Measurements from ENCODE around the gene A1BG.

DNA sequence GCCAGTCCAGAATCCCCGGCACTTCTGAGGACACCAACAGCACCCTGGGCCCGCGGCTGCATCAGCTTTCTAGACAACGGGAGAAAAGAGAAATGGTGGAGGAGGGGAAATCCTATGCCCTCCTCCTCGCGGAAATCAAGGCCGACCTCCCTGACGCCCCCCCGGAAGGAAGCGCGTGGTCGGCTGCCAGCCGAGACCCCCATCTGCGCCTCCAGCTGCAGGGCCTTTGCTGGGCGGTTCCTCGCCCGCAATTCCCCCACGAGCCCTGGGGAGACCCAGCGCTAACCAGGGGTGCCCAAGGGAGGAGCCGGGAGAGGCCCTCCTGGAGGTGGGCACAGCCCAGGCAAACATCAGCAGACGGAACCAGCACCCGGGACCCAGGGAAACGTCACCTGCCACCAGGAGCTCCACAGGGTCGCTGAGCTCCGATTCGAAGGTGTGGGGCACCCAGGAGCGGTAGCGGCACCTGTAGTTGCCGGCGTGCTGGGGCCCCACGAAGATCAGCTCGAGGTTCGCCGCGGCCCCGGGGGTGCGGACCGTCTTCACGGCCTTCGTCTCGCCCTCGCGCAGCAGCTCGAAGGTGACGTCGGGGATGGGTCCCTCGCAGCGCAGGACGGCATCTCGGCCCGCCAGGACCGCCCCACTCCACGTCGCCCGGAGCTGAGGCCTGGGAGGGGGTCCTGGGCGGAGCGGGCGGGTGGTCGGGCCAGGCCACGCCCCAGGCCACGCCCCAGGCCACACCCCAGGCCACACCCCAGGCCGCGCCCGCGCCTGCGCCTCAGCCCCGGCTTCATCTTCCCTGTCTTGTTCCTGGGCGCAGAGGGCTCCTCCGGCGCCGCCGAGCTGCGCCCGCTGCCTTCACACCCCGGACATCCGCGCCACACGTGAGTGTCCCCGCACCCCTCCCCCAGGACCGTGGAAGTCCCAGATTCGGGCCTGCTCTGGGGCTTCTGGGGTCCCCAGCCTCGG is 6.0 kb downstream of the A1BG start:
- TF ChIP-seq POLR2A (IDR thresholded peaks at IDR 0.05; ENCODE audit: low read length) = no peak
- no peak for TF ChIP-seq GATA1 (IDR thresholded peaks at IDR 0.05; ENCODE audit: low read depth, low read length)

All from erythroblast (primary cell).